ENCODE data around the gene CEP162.

DNA sequence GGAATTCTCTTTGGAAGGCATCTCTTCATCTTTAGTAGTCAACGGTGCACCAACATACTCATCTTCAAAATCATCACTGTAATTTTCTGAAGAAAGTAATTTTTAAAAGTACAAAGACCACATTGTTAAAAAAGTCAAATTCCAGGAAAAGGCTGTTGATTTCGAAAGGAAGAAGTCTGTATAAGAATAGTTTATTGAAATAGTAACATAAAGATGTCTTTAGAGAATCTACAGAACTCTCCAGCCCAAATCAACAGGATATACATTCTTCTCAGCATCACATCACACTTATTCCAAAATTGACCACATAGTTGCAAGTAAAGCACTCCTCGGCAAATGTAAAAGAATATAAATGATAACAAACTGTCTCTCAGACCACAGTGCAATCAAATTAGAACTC lies 23.4 kb downstream of the CEP162 start:
- TF ChIP-seq, protein P1, sequence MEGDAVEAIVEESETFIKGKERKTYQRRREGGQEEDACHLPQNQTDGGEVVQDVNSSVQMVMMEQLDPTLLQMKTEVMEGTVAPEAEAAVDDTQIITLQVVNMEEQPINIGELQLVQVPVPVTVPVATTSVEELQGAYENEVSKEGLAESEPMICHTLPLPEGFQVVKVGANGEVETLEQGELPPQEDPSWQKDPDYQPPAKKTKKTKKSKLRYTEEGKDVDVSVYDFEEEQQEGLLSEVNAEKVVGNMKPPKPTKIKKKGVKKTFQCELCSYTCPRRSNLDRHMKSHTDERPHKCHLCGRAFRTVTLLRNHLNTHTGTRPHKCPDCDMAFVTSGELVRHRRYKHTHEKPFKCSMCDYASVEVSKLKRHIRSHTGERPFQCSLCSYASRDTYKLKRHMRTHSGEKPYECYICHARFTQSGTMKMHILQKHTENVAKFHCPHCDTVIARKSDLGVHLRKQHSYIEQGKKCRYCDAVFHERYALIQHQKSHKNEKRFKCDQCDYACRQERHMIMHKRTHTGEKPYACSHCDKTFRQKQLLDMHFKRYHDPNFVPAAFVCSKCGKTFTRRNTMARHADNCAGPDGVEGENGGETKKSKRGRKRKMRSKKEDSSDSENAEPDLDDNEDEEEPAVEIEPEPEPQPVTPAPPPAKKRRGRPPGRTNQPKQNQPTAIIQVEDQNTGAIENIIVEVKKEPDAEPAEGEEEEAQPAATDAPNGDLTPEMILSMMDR (IDR thresholded peaks at IDR 0.05), result no peak
- TF ChIP-seq EZH2 (IDR thresholded peaks at IDR 0.05), result no peak
- no peak for TF ChIP-seq EZH2phosphoT487 (IDR thresholded peaks at IDR 0.05)

Data from neural progenitor cell (in vitro differentiated cells).